Neural crest cell (in vitro differentiated cells): Measurements from ENCODE around the gene EHD1. TPM values are rescaled to one million over a fixed set of nuclear protein-coding genes. Genes with fewer than 3 reads are reported as not detected.

ENCODE experiments used
- DNase-seq: peaks from one replicate; pipeline ENCODE4 v3.0.0; 2021; ENCODE audit warnings: low read depth, mixed read lengths, low spot score
- H3K27ac Mint-ChIP-seq: one replicate; pipeline ENCODE4 v1.8.0; 2021; ENCODE audit warnings: mild to moderate bottlenecking, mixed read lengths; ENCODE audit not compliant: unreplicated experiment
- H3K27me3 Mint-ChIP-seq: 2 replicates; pipeline ENCODE4 v1.8.0; 2021; ENCODE audit warnings: low read depth, mild to moderate bottlenecking, mixed read lengths
- H3K36me3 Mint-ChIP-seq: 2 replicates; pipeline ENCODE4 v1.8.0; 2021; ENCODE audit warnings: low read depth, mild to moderate bottlenecking, mixed read lengths
- H3K4me1 Mint-ChIP-seq: 2 replicates; pipeline ENCODE4 v1.8.0; 2021; ENCODE audit warnings: mixed read lengths
- H3K4me3 Mint-ChIP-seq: one replicate; pipeline ENCODE4 v1.8.0; 2021; ENCODE audit warnings: mild to moderate bottlenecking, mixed read lengths
- H3K9me3 Mint-ChIP-seq: 2 replicates; pipeline ENCODE4 v1.8.0; 2021; ENCODE audit warnings: mixed read lengths
- microRNA-seq: library from miRNA; unstranded; fragments of <30 nt; microRNA quantifications from one replicate; pipeline ENCODE4, GENCODE V29; 2020
- total RNA-seq: library from RNA; stranded (reverse); gene quantifications from 2 replicates; pipeline ENCODE4 v1.2.1, GENCODE V29; 2021
- TF ChIP-seq, protein P1 (sequence below): fragments of 200-600 bp; sonication (generic); conservative IDR thresholded peaks from 2 replicates; pipeline ENCODE4 v1.5.0; 2021; ENCODE audit warnings: antibody characterized with exemption, mild to moderate bottlenecking

Gene EHD1
- total RNA-seq, 1 donor from 2014 or later: 74.2 TPM

DNA sequence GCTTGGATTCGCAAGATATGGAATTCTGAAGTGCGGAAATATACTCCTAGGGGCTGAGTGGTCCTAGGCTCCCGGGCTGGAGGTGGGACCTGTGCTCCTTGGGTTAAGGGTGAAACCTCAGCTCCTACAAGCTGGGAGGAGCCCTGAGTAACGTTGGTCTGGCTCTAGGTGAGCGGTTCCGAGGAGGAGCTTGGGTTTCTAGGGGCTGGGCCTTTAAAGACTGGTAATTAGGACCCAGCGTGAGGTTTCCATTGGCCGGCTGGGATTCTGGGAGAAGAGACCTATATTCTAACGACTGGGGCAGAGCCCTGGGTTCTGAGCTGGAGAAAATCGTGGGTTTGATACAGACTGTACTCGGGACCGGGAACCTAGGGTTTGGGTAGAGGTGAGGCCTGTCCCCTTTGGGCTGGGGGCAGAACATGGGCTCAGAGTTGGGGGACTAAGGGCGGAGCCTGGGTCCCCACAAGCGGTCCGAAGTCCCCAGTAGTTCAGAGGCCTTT lies 74.5 kb downstream of the EHD1 start:
- DNase-seq: no peak
- Mint-ChIP-seq H3K4me1 (peaks cover 14% of the 10 kb centered on the region), H3K27me3 (no peaks in the 10 kb centered on the region), H3K36me3 (peaks cover 3% of the 10 kb centered on the region), H3K4me3 (peak overlapping the region; percentile 92), H3K27ac (peak overlapping the region; percentile 94), H3K9me3 (no peaks in the 10 kb centered on the region)
- TF ChIP-seq, protein P1, sequence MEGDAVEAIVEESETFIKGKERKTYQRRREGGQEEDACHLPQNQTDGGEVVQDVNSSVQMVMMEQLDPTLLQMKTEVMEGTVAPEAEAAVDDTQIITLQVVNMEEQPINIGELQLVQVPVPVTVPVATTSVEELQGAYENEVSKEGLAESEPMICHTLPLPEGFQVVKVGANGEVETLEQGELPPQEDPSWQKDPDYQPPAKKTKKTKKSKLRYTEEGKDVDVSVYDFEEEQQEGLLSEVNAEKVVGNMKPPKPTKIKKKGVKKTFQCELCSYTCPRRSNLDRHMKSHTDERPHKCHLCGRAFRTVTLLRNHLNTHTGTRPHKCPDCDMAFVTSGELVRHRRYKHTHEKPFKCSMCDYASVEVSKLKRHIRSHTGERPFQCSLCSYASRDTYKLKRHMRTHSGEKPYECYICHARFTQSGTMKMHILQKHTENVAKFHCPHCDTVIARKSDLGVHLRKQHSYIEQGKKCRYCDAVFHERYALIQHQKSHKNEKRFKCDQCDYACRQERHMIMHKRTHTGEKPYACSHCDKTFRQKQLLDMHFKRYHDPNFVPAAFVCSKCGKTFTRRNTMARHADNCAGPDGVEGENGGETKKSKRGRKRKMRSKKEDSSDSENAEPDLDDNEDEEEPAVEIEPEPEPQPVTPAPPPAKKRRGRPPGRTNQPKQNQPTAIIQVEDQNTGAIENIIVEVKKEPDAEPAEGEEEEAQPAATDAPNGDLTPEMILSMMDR: no peak

DNA sequence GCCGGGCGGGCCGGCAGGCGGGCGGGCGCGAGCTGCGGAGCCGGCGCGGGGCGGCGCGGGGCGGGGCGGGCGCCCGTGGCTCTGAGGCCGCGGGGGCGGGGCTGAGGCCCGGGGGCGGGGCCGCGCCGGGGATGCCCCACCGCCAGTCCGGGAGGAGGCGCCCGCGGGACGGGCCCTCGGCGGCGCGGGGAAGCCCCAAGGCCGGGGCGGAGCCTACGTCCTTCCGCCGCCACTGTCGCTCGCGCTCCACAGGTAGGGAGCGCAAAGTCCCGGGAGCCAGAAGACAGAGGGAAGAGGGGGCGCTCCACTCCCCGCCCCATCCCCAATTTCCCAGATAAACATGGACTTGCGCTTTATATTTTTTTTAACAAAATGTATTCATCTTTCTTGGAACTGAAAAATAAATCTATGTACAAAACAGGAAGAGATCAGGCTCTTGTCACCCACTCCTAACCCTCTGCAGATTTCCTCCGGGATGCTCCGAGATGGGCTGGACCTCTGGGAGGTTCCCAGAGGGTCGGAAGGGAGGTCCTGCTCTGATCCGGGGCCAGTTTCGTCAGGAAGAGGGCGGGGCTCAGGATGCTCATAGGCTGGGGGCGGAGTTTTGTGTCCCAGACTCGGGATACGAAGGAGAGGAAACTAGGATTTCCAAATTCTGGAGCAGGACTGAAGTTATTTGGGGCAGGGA lies 75.1 kb downstream of the EHD1 start, which contains the start of gene MAP4K2:
TSS of gene MAP4K2 (minus strand) at position 57 of the 688 bp plus-strand sequence. CDS start 65 bp downstream, outside the sequence.
- Mint-ChIP-seq H3K9me3 (no peaks in the 10 kb centered on the region), H3K27me3 (no peaks in the 10 kb centered on the region), H3K4me1 (peaks cover 12% of the 10 kb centered on the region), H3K4me3 (peak within 1 kb of the TSS; percentile 92), H3K36me3 (peaks cover 2% of the 10 kb centered on the region), H3K27ac (peak within 1 kb of the TSS; percentile 94)
- peak; percentile 75 for DNase-seq
- TF ChIP-seq, protein P1: peak; percentile 43

DNA sequence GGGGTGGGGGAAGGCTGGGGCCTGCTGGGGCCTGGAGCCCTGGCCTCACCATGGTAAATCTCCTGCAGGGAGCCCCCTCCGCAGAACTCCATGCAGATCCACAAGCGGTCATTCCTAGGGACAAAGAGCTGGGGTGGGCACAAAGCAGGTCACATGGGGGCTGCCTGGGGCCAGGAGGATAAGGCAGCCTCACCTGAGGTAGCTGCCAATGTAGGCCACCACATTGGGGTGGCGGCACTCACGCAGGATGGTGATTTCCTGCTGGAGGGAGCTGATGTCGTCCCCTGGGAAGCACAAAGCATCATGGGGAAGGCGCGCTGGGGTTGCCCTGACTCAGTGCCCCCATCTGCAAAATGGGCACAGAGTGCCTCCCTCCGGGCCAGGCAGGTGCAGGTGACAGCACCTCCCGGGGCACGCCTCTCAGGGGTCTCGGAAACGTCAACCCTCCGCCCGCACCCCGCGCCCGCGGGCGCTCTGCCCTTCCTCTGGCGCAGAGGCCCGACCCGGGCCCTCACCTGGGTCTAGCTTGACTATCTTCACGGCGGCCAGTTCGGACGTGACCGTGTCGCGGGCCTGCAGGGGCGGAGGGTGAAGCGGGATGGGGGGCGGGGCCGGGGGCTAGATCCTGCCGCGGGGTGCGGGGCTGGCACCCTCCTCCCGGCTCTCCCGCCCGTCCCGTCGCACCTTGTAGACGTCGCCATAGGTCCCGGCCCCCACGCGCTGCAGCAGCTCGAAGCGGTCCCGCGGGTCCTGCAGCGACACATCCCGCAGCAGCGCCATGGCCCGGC lies 75.9 kb downstream of the EHD1 start:
- Mint-ChIP-seq H3K27ac (no peak overlapping the region), H3K9me3 (no peaks in the 10 kb centered on the region), H3K27me3 (no peaks in the 10 kb centered on the region), H3K36me3 (no peaks in the 10 kb centered on the region), H3K4me1 (peaks cover 10% of the 10 kb centered on the region), H3K4me3 (peak overlapping the region; percentile 78)
- no peak for DNase-seq
- TF ChIP-seq, protein P1: no peak

Small RNA genes within 50 kb of the gene (microRNA-seq; reads per million reads assigned to microRNA genes)
- 2.4 reads per million for gene MIR6749
- 5.3 reads per million for gene MIR6750

Other genes with a start within 250 kb of the EHD1 start
- 8.5 and 10.0 TPM in 2 replicates for gene NRXN2, start 155.4 kb downstream of the EHD1 start, total RNA-seq
- 0.93 and 1.5 TPM in 2 replicates for gene RASGRP2, start 134.5 kb downstream of the EHD1 start, total RNA-seq
- gene PYGM, start 118.6 kb downstream of the EHD1 start, total RNA-seq: 1.2 TPM in 2 replicates
- gene SF1, start 100.1 kb downstream of the EHD1 start, total RNA-seq: 578 and 592 TPM in 2 replicates
- gene MAP4K2, start 75.4 kb downstream of the EHD1 start, total RNA-seq: 13.1 and 14.6 TPM in 2 replicates
- gene MEN1, start 68.1 kb downstream of the EHD1 start, total RNA-seq: 54.8 and 57.9 TPM in 2 replicates
- 3.0 and 3.5 TPM in 2 replicates for gene CDC42BPG, start 34.0 kb downstream of the EHD1 start, total RNA-seq
- gene ATG2A, start 38.6 kb upstream of the EHD1 start, total RNA-seq: 24.1 and 24.8 TPM in 2 replicates
- gene PPP2R5B, start 46.1 kb upstream of the EHD1 start, total RNA-seq: 13.4 and 16.5 TPM in 2 replicates
- not detected in 2 replicates for gene GPHA2, start 57.3 kb upstream of the EHD1 start, total RNA-seq
- gene MAJIN, start 93.5 kb upstream of the EHD1 start, total RNA-seq: not detected in 2 replicates
- 0.21 and 0.30 TPM in 2 replicates for gene BATF2, start 118.3 kb upstream of the EHD1 start, total RNA-seq
- 112 and 117 TPM in 2 replicates for gene ARL2, start 135.5 kb upstream of the EHD1 start, total RNA-seq
- gene SNX15, start 148.8 kb upstream of the EHD1 start, total RNA-seq: 31.7 and 36.5 TPM in 2 replicates
- gene SAC3D1, start 162.6 kb upstream of the EHD1 start, total RNA-seq: 32.3 and 32.7 TPM in 2 replicates
- gene NAALADL1, start 179.9 kb upstream of the EHD1 start, total RNA-seq: 0.30 and 0.35 TPM in 2 replicates
- gene CDCA5, start 205.4 kb upstream of the EHD1 start, total RNA-seq: 83.1 and 84.8 TPM in 2 replicates
- gene ZFPL1, start 205.6 kb upstream of the EHD1 start, total RNA-seq: 33.2 and 35.7 TPM in 2 replicates
- 76.5 and 94.3 TPM in 2 replicates for gene VPS51, start 217.6 kb upstream of the EHD1 start, total RNA-seq
- 102 and 104 TPM in 2 replicates for gene TM7SF2, start 233.3 kb upstream of the EHD1 start, total RNA-seq
- 8.0 and 8.3 TPM in 2 replicates for gene ZNHIT2, start 239.1 kb upstream of the EHD1 start, total RNA-seq
- gene FAU, start 243.5 kb upstream of the EHD1 start, total RNA-seq: 697 and 738 TPM in 2 replicates
- gene MRPL49, start 243.7 kb upstream of the EHD1 start, total RNA-seq: 50.3 and 59.3 TPM in 2 replicates